Uterus (tissue), 2 donors: Measurements from ENCODE around the gene UNC79.

ENCODE experiments used
- CTCF ChIP-seq, 4 experiments: fragments of 200-600 bp in 2 of 4; fragments of 450-650 bp in 2 of 4; sonication (generic) in 2 of 4; IDR thresholded peaks; one replicate each; pipeline ENCODE4 v1.5.1; 2016 to 2019; ENCODE audit warnings: antibody characterized with exemption in 4 of 4, mild to moderate bottlenecking in 2 of 4, moderate library complexity in 1 of 4
- POLR2A ChIP-seq, 2 donors: fragments of 450-650 bp; IDR thresholded peaks; one replicate each; pipeline ENCODE4 v1.6.1; 2016; ENCODE audit warnings: antibody characterized with exemption in 2 of 2, mild to moderate bottlenecking in 1 of 2, moderate library complexity in 1 of 2

- TF ChIP-seq POLR2A (IDR thresholded peaks at IDR 0.05) (no peak), CTCF (IDR thresholded peaks at IDR 0.05) (no peak)
These were observed 255.5 kb downstream of the UNC79 start for GRCh38 chr14:93686268-93686667.
